IMR-90 (cell line): Measurements from ENCODE around the gene TDRKH. TPM values are rescaled to one million over a fixed set of nuclear protein-coding genes. Genes with fewer than 3 reads are reported as not detected.

Experiments used
- ATAC-seq: fragments of 200-7000 bp; cut with Tn5 transposase; 2 replicates; pipeline ENCODE4 v1.9.1; 2020; ENCODE audit warnings: low read depth, mild to moderate bottlenecking, moderate library complexity
- BruUV-seq: library from RNA; stranded (reverse); fragments of 400-500 nt; replicated peaks from 2 replicates; lab custom pipeline; 2021; lab: Mats Ljungman, UMichigan
- CTCF ChIA-PET: fragments of 300-600 bp; formaldehyde crosslinking; extraction: SDS; loops from one replicate; lab custom pipeline; 2021; ENCODE audit warnings: antibody characterized with exemption; lab: Yijun Ruan, JAX
- POLR2A ChIA-PET: fragments of 300-600 bp; sonication (Branson Sonifier 250); formaldehyde crosslinking; loops from one replicate; lab custom pipeline; 2022; ENCODE audit warnings: antibody characterized with exemption; ENCODE audit not compliant: unreplicated experiment; lab: Charles Lee
- DNase-seq: peaks from one replicate; pipeline ENCODE4 v3.0.0; 2013
- H2AFZ ChIP-seq: replicated peaks from 2 replicates; pipeline ENCODE3; 2013; ENCODE audit warnings: low read length, mild to moderate bottlenecking; ENCODE audit not compliant: poor library complexity
- H2AK5ac ChIP-seq: 2 replicates; pipeline ENCODE4 v1.6.1; 2013; ENCODE audit warnings: low read depth, low read length, inconsistent platforms
- H2AK9ac ChIP-seq: replicated peaks from 2 replicates; pipeline ENCODE3; 2013; ENCODE audit warnings: mild to moderate bottlenecking, low read depth, low read length, moderate library complexity; ENCODE audit not compliant: poor library complexity
- H2BK120ac ChIP-seq: 2 replicates; pipeline ENCODE4 v1.6.1; 2013; ENCODE audit warnings: low read depth, low read length, inconsistent platforms
- H2BK15ac ChIP-seq: 3 replicates; pipeline ENCODE4 v1.6.1; 2013; ENCODE audit warnings: low read depth, low read length, inconsistent platforms
- H2BK20ac ChIP-seq: 2 replicates; pipeline ENCODE4 v1.6.1; 2013; ENCODE audit warnings: low read depth, mild to moderate bottlenecking, inconsistent platforms, low read length, moderate library complexity
- H2BK5ac ChIP-seq: 2 replicates; pipeline ENCODE4 v1.6.1; 2013; ENCODE audit warnings: mild to moderate bottlenecking, low read depth, low read length, inconsistent platforms; ENCODE audit not compliant: poor library complexity, severe bottlenecking
- H3K14ac ChIP-seq: replicated peaks from 2 replicates; pipeline ENCODE4 v1.6.1; 2013; ENCODE audit warnings: low read depth, low read length, inconsistent platforms
- H3K18ac ChIP-seq: 2 replicates; pipeline ENCODE4 v1.6.1; 2013; ENCODE audit warnings: low read depth, low read length, control low read depth
- H3K23ac ChIP-seq: 2 replicates; pipeline ENCODE4 v1.6.1; 2013; ENCODE audit warnings: low read depth, low read length, inconsistent platforms
- H3K27ac ChIP-seq: 2 replicates; pipeline ENCODE4 v1.5.1; 2013; ENCODE audit warnings: mild to moderate bottlenecking, control low read depth, low read length; ENCODE audit not compliant: insufficient read depth
- H3K27me3 ChIP-seq: 2 replicates; pipeline ENCODE4 v1.6.1; 2013; ENCODE audit warnings: low read length; ENCODE audit not compliant: control insufficient read depth, insufficient read depth
- H3K36me3 ChIP-seq: 2 replicates; pipeline ENCODE4 v1.6.1; 2013; ENCODE audit warnings: low read length, mixed read lengths; ENCODE audit not compliant: control insufficient read depth, insufficient read depth
- H3K4ac ChIP-seq: 2 replicates; pipeline ENCODE4 v1.6.1; 2013; ENCODE audit warnings: low read depth, low read length, inconsistent platforms
- H3K4me1 ChIP-seq: 2 replicates; pipeline ENCODE4 v1.6.1; 2013; ENCODE audit warnings: low read length, mixed read lengths; ENCODE audit not compliant: control insufficient read depth, insufficient read depth
- H3K4me2 ChIP-seq: 2 replicates; pipeline ENCODE4 v1.6.1; 2013; ENCODE audit warnings: low read depth, mild to moderate bottlenecking, control low read depth, low read length, moderate library complexity
- H3K4me3 ChIP-seq: 2 replicates; pipeline ENCODE4 v1.5.1; 2013; ENCODE audit warnings: low read depth, mild to moderate bottlenecking, control low read depth, low read length, moderate library complexity; ENCODE audit not compliant: insufficient read depth
- H3K56ac ChIP-seq: 2 replicates; pipeline ENCODE4 v1.6.1; 2013; ENCODE audit warnings: low read length, inconsistent platforms; ENCODE audit not compliant: insufficient read depth; ENCODE audit errors: extremely low read depth
- H3K79me1 ChIP-seq, 2 experiments: 2 replicates each; pipeline ENCODE4 v1.6.1; 2013; ENCODE audit warnings: low read length in 2 of 2, inconsistent platforms in 1 of 2, low read depth in 1 of 2
- H3K9ac ChIP-seq: 2 replicates; pipeline ENCODE4 v1.6.1; 2013; ENCODE audit warnings: low read depth, low read length, control low read depth
- H3K9me1 ChIP-seq: 2 replicates; pipeline ENCODE4 v1.6.1; 2013; ENCODE audit warnings: low read length, inconsistent platforms; ENCODE audit not compliant: insufficient read depth
- H3K9me3 ChIP-seq: 2 replicates; pipeline ENCODE4 v1.6.1; 2013; ENCODE audit warnings: low read length; ENCODE audit not compliant: control insufficient read depth, insufficient read depth
- H4K20me1 ChIP-seq: 2 replicates; pipeline ENCODE4 v1.6.1; 2013; ENCODE audit warnings: low read length, inconsistent platforms; ENCODE audit not compliant: insufficient read depth
- H4K5ac ChIP-seq: 2 replicates; pipeline ENCODE4 v1.6.1; 2013; ENCODE audit warnings: mild to moderate bottlenecking, low read depth, low read length, control low read depth
- H4K8ac ChIP-seq, 2 experiments: 2 replicates each; pipeline ENCODE4 v1.6.1; 2013; ENCODE audit warnings: low read depth in 2 of 2, low read length in 2 of 2, control low read depth in 1 of 2, inconsistent platforms in 1 of 2
- H4K91ac ChIP-seq: 2 replicates; pipeline ENCODE4 v1.6.1; 2013; ENCODE audit warnings: low read depth, low read length, inconsistent platforms; ENCODE audit not compliant: insufficient read depth
- CHD1 ChIP-seq: IDR thresholded peaks from 2 replicates; pipeline ENCODE4 v1.6.1; 2012; ENCODE audit warnings: low read depth, low read length, improper control_type of control experiment
- MAFK ChIP-seq: IDR thresholded peaks from 2 replicates; pipeline ENCODE4 v1.6.1; 2012; ENCODE audit warnings: low read depth, low read length, improper control_type of control experiment
- MXI1 ChIP-seq: IDR thresholded peaks from 2 replicates; pipeline ENCODE4 v1.6.1; 2012; ENCODE audit warnings: low read depth, mild to moderate bottlenecking, low read length, moderate library complexity, borderline replicate concordance
- POLR2A ChIP-seq: IDR thresholded peaks from 2 replicates; pipeline ENCODE4 v1.6.1; 2012; ENCODE audit warnings: mild to moderate bottlenecking, low read depth, low read length
- RFX5 ChIP-seq: IDR thresholded peaks from 2 replicates; pipeline ENCODE4 v1.8.0; 2012; ENCODE audit warnings: low read depth, mild to moderate bottlenecking, low read length, moderate library complexity
- SMC3 ChIP-seq: fragments of 150-350 bp; IDR thresholded peaks from 2 replicates; pipeline ENCODE4 v1.6.1; 2016; ENCODE audit warnings: low read depth, mild to moderate bottlenecking, antibody characterized with exemption, low read length, moderate library complexity
- USF2 ChIP-seq: fragments of 150-350 bp; IDR thresholded peaks from 2 replicates; pipeline ENCODE4 v1.6.1; 2017; ENCODE audit warnings: mild to moderate bottlenecking, antibody characterized with exemption, low read length, low read depth
- WGBS, 2 experiments: methylation state at CpG; one replicate each; pipeline versions ENCODE4 v1.1.5 to v1.1.7; 2013; ENCODE audit warnings: missing lambda C conversion rate in 2 of 2; ENCODE audit not compliant: insufficient read length in 1 of 2; ENCODE audit errors: extremely low coverage in 2 of 2; 5-methylcytosine and 5-hydroxymethylcytosine counted together
- dilution Hi-C: fragments of 300-500 bp; cut with HindIII; formaldehyde crosslinking; loops from one replicate; pipeline ENCODE4 v1.14.3; 2018; ENCODE audit warnings: low sequenced_read_pairs; ENCODE audit not compliant: unreplicated experiment
- in situ Hi-C: fragments of 300-500 bp; cut with MboI; formaldehyde crosslinking; loops from 3 replicates; pipeline ENCODE4 v1.14.3; 2019; ENCODE audit warnings: low sequenced_read_pairs, inconsistent platforms, mixed read lengths
- intact Hi-C: fragments of 100-400 bp; cut with micrococcal nuclease; formaldehyde crosslinking; loops from 2 replicates; pipeline ENCODE4 v1.10.0; 2022
- polyA plus RNA-seq, 3 experiments: library from polyadenylated mRNA; depleted of rRNA; stranded (reverse); fragments of >200 nt; gene quantifications; 2 replicates each; pipeline ENCODE4 v1.2.3, GENCODE V29; 2012; ENCODE audit warnings: low replicate concordance in 1 of 3
- total RNA-seq: library from RNA; depleted of rRNA; stranded (reverse); fragments of >200 nt; gene quantifications from 2 replicates; pipeline ENCODE4 v1.2.3, GENCODE V29; 2012

Gene TDRKH
- total and polyA plus RNA-seq, 2 of the 4 experiments (the other 2 are of a cell fraction) = 1.2 to 2.2 TPM

GRCh38 chr1:151814971-151815545 is 24.8 kb upstream of the TDRKH start:
- WGBS, 2 experiments = 51% methylated on average over 4 of the region's 8 CpGs; no CpG with 5 or more reads in 1 of the 2 experiments
- Histone ChIP-seq H3K4me2 (no peak overlapping the region), H2BK120ac (no peak overlapping the region), H3K9ac (no peak overlapping the region), H3K27ac (no peak overlapping the region), H4K20me1 (no peaks in the 10 kb centered on the region), H3K4me1 (no peaks in the 10 kb centered on the region), H3K14ac (no peak overlapping the region), H3K9me3 (no peaks in the 10 kb centered on the region), H4K5ac (no peak overlapping the region), H3K23ac (no peak overlapping the region), H4K8ac (no peak overlapping the region), H2AK5ac (no peak overlapping the region), H2BK15ac (no peak overlapping the region), H2BK20ac (no peak overlapping the region), H4K91ac (no peak overlapping the region), H2BK5ac (no peak overlapping the region), H3K4ac (no peak overlapping the region), H3K79me1 (no peaks in the 10 kb centered on the region), H3K4me3 (no peak overlapping the region), H3K36me3 (no peaks in the 10 kb centered on the region), H3K9me1 (no peaks in the 10 kb centered on the region), H2AFZ (no peak overlapping the region), H3K18ac (no peak overlapping the region), H3K56ac (no peak overlapping the region), H3K27me3 (peaks cover 71% of the 10 kb centered on the region), H2AK9ac (no peak overlapping the region)
- dilution Hi-C loops = no loop called here
- DNase-seq (no peak), ATAC-seq (no peak)
- no TSS peak for BruUV-seq
- in situ Hi-C loops = no loop called here
- POLR2A ChIA-PET = no interaction called here
- TF ChIP-seq POLR2A = no peak
- TF ChIP-seq MAFK = no peak
- TF ChIP-seq SMC3 = no peak
- no peak for TF ChIP-seq RFX5
- TF ChIP-seq CHD1 = no peak
- no peak for TF ChIP-seq USF2
- no peak for TF ChIP-seq MXI1
- CTCF ChIA-PET = no interaction called here
- intact Hi-C loops = no loop called here
